ENCODE data around the gene SAT2. TPM values are rescaled to one million over a fixed set of nuclear protein-coding genes. Genes with fewer than 3 reads are reported as not detected.
A peak's percentile ranks its signal among the peaks of the same experiment; 100 is the strongest.

SAT2 gene
- 100 to 1,000 TPM in 1 of 2 donors, 10 to 100 TPM in 1; 59.9 to 148 TPM for total RNA-seq

DNA sequence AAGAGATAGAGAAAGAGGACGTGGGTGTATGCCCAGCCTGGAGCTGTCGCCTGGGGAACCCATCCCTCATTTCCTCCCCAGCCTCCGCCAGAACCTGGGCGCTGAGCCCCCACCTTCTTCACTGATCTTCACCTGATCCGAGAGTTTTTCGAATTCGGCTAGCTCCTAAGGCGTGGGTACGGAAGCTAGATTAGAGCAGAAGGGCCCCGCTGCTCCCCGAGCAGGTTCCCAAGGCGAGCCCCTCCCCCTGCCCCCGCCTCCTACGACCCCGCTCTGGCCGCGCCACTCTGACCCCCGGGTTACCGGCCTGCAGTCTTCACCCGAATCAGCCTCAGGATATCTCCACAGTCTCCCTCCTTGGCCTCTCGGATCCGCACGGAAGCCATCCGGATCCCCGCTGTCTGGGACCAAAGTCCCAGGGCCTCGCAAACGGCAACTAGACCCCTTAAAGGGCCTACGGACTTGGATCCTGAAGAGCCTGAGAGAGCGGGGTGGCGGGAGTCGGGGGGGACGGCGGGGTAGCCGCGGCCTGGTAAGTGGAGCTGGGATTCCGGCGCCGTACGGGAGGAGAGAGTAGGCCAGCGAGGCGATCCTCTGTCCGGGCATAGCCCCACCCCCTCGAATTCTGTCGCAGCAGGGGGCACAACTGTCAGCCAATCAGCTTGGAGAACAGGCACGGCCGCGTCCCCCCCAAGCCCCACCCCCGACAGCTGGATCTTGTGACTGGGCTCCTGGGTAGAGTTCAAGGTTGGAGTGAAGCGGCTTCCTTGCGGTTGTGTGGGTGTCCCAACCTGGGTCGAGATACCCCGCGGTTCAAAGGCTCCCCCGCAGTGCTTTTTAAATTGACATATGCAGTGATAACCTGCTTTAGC lies at the start of gene SAT2:
Gene SAT2 (minus strand): TSS at position 572 of the 872 bp plus-strand sequence. CDS start 186 bp downstream, at position 386.
- H3K4me3 ChIP-seq = peak within 1 kb of the TSS; percentile 57 to 65
- H3K4me1 ChIP-seq = peaks cover 26% of the 10 kb centered on the region
- peak; percentile 92 to 97 (median 95) for DNase-seq
- ATAC-seq = peak; percentile 98
- H3K9me3 ChIP-seq = no peaks in the 10 kb centered on the region
- no peaks in the 10 kb centered on the region for H3K36me3 ChIP-seq (replicated peaks in 1 of 2; ENCODE audit: insufficient read depth in 1 of 2, low read depth in 2 of 2)
- 0 to 1% methylated on average over 14 to 54 of the region's 54 CpGs for whole genome bisulfite sequencing, 2 donors
- no peaks in the 10 kb centered on the region for H3K27me3 ChIP-seq
- peak within 1 kb of the TSS; percentile 94 to 97 (median 96) for H3K27ac ChIP-seq
- TF ChIP-seq POLR2A (IDR thresholded peaks at IDR 0.05) = peak; percentile 73 to 93 (median 91)
- TF ChIP-seq, protein P1, sequence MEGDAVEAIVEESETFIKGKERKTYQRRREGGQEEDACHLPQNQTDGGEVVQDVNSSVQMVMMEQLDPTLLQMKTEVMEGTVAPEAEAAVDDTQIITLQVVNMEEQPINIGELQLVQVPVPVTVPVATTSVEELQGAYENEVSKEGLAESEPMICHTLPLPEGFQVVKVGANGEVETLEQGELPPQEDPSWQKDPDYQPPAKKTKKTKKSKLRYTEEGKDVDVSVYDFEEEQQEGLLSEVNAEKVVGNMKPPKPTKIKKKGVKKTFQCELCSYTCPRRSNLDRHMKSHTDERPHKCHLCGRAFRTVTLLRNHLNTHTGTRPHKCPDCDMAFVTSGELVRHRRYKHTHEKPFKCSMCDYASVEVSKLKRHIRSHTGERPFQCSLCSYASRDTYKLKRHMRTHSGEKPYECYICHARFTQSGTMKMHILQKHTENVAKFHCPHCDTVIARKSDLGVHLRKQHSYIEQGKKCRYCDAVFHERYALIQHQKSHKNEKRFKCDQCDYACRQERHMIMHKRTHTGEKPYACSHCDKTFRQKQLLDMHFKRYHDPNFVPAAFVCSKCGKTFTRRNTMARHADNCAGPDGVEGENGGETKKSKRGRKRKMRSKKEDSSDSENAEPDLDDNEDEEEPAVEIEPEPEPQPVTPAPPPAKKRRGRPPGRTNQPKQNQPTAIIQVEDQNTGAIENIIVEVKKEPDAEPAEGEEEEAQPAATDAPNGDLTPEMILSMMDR (IDR thresholded peaks at IDR 0.05) = no peak
- intact Hi-C loops (cut with DNase I) = no loop called here

DNA sequence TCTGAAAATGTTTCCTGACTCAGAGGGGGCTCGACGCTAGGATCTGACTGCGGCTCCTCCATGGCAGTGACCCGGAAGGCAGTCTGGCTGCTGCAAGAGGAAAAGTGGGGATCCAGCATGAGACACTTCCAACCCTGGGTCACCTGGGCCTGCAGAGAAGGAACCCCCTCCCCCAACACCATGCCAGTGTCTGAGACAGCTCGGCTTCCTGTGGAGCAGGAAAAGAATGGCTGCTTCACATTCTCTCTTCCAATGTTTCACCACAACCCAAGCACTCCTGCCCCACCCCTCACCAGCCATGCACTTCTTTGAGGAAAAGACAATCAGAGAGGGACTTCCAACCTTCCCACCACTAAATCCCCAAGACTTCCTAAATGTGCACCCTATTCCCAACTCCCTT lies 48.9 kb upstream of the SAT2 start:
- H3K4me1 ChIP-seq = no peaks in the 10 kb centered on the region
- DNase-seq = no peak
- H3K27ac ChIP-seq = no peak overlapping the region
- no peak for ATAC-seq
- H3K9me3 ChIP-seq = peaks cover 0 to 7% (median 0%) of the 10 kb centered on the region in 3 donors
- H3K27me3 ChIP-seq = no peaks in the 10 kb centered on the region
- H3K4me3 ChIP-seq = no peak overlapping the region
- WGBS, 2 donors = 67 to 89% methylated on average over 1 to 5 of the region's 5 CpGs
- TF ChIP-seq, protein P1 (IDR thresholded peaks at IDR 0.05) = no peak
- no peak for TF ChIP-seq POLR2A (IDR thresholded peaks at IDR 0.05)
- intact Hi-C loops (cut with DNase I) = no loop called here
- peaks cover 20 to 25% of the 10 kb centered on the region in 2 donors for H3K36me3 ChIP-seq (replicated peaks in 1 of 2; ENCODE audit: insufficient read depth in 1 of 2, low read depth in 2 of 2)

DNA sequence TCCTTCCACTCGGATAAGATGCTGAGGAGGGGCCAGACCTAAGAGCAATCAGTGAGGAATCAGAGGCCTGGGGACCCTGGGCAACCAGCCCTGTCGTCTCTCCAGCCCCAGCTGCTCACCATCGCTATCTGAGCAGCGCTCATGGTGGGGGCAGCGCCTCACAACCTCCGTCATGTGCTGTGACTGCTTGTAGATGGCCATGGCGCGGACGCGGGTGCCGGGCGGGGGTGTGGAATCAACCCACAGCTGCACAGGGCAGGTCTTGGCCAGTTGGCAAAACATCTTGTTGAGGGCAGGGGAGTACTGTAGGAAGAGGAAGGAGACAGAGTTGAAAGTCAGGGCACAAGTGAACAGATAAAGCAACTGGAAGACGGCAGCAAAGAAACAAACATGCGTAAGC lies 47.3 kb upstream of the SAT2 start:
- Histone ChIP-seq H3K9me3 (peaks cover 0 to 7% (median 0%) of the 10 kb centered on the region in 3 donors), H3K4me1 (no peaks in the 10 kb centered on the region), H3K27me3 (no peaks in the 10 kb centered on the region), H3K27ac (no peak overlapping the region), H3K36me3 (replicated peaks in 1 of 2; ENCODE audit: insufficient read depth in 1 of 2, low read depth in 2 of 2) (peaks cover 23 to 34% of the 10 kb centered on the region in 2 donors), H3K4me3 (no peak overlapping the region)
- no peak for DNase-seq
- no peak for TF ChIP-seq POLR2A (IDR thresholded peaks at IDR 0.05)
- TF ChIP-seq, protein P1 (IDR thresholded peaks at IDR 0.05) = no peak
- intact Hi-C loops (cut with DNase I) = no loop called here
- WGBS, 2 donors = 79 to 89% methylated on average over 11 to 14 of the region's 14 CpGs
- ATAC-seq = no peak

DNA sequence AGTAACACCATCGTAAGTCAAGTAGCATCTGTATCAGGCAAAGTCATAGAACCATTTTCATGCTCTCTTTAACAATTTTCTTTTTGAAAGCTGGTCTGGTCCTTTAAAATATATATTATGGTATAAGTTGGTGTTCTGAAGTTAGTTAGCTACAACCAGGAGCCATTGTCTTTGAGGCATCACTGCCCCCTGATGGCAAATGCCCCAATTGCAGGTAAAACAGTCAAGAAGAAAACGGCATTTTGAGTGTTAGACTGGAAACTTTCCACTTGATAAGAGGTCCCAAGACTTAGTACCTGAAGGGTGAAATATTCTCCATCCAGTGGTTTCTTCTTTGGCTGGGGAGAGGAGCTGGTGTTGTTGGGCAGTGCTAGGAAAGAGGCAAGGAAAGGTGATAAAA lies 45.6 kb upstream of the SAT2 start:
- ATAC-seq (no peak), DNase-seq (peak in 3 of 4 donors; percentile 20 to 53 (median 49))
- no peaks in the 10 kb centered on the region for H3K4me1 ChIP-seq
- H3K27me3 ChIP-seq = no peaks in the 10 kb centered on the region
- peaks cover 0 to 7% (median 0%) of the 10 kb centered on the region in 3 donors for H3K9me3 ChIP-seq
- WGBS, 2 donors = 78 to 79% methylated on average over 2 of the region's 2 CpGs
- no peak for TF ChIP-seq POLR2A (IDR thresholded peaks at IDR 0.05)
- TF ChIP-seq, protein P1 (IDR thresholded peaks at IDR 0.05) = peak in 4 of 7 experiments; percentile 24 to 42 (median 40)
- intact Hi-C loops (cut with DNase I) = no loop called here
- peaks cover 23 to 43% of the 10 kb centered on the region in 2 donors for H3K36me3 ChIP-seq (replicated peaks in 1 of 2; ENCODE audit: insufficient read depth in 1 of 2, low read depth in 2 of 2)
- H3K4me3 ChIP-seq = no peak overlapping the region
- no peak overlapping the region for H3K27ac ChIP-seq
